GM18951 (cell line): ENCODE data around the gene FAM240A.

Source experiments
- POLR2A ChIP-seq: IDR thresholded peaks from 4 replicates; pipeline ENCODE4 v1.6.1; 2011; ENCODE audit warnings: mild to moderate bottlenecking; ENCODE audit not compliant: insufficient read length, insufficient read depth; ENCODE audit errors: extremely low read depth
- in situ Hi-C: fragments of 300-500 bp; cut with MboI; formaldehyde crosslinking; loops from one replicate; pipeline ENCODE4 v1.12.0; 2022; ENCODE audit warnings: low sequenced_read_pairs, mixed read lengths, inconsistent platforms; ENCODE audit not compliant: unreplicated experiment

The FAM240A gene

DNA sequence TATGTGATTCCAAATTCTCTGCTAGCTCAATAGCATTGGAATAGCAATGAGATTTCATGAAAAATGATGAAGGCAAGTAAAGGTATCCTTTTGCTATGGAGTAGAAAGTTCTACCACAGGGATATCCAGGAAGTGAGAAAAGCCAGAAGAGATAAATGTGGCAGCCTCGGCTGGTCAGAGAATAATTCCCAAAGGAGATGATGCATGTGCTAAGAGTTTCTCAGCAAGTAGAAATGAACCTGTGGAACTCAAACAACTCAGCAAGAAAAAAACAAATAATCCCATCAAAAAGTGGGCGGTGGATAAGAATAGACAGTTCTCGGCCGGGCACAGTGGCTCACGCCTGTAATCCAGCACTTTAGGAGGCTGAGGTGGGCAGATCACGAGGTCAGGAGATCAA is 42.9 kb downstream of the FAM240A start:
- no peak for TF ChIP-seq POLR2A
- in situ Hi-C loops, result no loop called here

DNA sequence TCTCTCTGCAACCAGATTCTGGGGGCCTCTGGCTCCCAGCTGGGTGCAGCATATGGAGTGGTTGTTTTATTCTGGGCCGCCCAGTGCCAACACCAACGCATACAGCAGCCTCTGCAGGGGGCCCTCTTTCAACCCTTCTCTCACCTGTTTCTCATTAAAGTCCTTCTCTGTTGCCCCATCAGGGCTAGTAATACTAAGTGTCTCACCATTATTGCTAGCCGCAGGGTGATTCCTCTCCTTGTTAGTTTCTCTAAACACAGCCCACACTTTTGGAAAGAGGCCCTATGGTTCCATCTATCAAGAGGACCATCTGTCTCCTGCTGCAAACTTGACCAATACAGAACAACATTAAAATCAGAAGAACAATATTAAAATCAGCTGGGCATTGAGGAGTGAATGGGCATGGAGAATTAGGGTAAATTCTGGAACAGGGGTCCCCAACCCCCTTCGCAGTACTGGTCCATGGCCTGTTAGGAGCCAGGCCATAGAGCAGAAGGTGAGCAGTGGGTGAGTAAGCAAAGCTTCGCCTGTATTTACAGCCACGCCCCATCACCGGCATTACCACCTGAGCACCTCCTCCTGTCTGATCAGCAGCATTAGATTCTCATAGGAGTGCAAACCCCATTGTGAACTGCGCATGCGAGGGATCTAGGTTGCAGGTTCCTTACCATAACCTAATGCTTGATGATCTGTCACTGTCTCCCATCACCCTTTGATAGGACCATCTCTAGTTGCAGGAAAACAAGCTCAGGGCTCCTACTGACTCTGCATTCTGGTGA is 44.6 kb downstream of the FAM240A start:
- TF ChIP-seq POLR2A, result no peak
- in situ Hi-C loops, result no loop called here

DNA sequence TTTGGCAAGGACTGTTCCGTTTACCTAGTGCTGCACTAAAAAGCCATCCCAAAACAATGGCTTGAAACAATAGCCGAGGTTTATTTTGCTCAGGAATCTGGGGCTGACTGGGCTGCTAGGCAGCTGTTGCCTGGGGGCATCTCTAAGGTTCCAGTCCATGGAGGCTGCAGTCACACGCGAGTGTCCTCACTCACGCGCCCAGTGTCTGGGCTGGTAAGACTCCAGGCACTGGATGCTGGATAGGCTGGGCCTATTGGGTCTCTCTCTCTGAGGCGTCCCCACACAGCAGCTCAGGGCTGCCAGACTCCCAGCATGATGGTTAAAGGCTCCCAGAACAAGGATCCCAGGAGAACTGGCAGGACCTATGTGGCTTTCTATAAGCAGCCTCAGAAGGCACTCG is 47.0 kb downstream of the FAM240A start:
- in situ Hi-C loops, result no loop called here

DNA sequence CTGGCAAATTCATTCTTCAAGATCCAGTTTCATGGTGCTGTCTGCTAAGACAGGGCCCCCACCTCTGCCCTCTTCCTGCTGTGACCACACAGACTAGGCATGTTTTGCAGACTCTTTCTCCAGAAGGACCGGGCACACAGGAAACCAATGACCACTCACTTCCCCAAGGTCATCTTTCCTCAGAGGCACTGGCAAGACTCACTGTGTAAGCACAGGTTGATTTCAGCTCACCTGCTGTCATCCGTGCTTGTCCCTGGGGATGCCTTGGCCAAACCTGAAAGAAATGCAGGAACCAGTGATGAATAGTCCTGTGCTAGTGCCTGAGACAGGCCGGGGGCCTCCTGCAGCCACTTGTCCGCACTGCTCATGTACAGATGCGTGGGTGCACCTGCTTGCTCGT is 47.7 kb downstream of the FAM240A start:
- in situ Hi-C loops, result no loop called here

More for the DNA sequence above, 47.0 kb downstream of the FAM240A start:
- no peak for TF ChIP-seq POLR2A

DNA sequence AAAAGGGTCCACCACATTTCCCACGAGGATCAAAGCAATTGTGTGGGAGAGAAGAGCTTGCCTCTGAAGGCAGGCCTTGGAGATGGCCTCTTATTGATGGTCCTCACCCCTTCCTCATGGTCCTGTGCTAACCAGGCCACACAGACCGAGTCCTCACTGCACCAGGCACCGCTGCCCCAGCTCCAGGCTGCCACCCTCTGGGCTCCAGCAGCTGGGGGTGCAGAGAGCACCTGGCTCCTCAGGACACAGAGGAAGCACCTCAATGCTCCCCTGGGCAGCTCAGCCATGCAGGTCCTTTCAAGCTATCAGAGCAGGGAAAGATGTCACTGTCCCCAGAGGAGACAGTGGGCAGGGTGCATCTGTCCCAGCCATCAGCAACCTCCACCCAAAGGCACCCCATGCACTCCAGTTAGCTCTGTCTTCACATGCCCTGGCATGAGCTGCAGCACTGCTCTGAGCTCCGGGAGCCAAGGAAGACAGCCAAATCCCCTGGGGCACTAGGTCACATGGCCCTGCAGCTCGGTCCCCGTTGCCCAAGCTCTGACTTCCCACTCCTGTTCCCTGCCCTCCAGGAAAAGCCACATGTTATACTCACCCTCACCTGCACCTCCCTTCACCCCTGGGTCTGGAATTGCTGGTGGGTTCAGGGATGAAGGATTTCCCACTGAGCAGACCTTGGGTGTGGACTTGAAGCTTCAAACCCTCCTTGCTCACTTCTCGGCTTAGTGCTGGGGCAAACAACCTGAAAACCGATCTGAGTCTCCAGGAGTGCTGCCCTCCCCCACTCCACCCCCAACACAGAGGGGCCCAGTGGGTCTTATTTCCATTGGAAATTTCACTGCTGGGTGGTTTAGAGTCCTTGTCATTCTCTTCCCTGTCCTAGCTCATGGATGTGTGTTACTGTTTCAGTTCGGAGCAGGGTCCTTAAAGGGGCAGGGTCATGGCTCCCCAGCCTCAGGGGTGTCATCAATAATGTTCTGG is 48.5 kb downstream of the FAM240A start:
- in situ Hi-C loops, result no loop called here
- TF ChIP-seq POLR2A, result no peak

More for the DNA sequence above, 47.7 kb downstream of the FAM240A start:
- TF ChIP-seq POLR2A, result no peak

DNA sequence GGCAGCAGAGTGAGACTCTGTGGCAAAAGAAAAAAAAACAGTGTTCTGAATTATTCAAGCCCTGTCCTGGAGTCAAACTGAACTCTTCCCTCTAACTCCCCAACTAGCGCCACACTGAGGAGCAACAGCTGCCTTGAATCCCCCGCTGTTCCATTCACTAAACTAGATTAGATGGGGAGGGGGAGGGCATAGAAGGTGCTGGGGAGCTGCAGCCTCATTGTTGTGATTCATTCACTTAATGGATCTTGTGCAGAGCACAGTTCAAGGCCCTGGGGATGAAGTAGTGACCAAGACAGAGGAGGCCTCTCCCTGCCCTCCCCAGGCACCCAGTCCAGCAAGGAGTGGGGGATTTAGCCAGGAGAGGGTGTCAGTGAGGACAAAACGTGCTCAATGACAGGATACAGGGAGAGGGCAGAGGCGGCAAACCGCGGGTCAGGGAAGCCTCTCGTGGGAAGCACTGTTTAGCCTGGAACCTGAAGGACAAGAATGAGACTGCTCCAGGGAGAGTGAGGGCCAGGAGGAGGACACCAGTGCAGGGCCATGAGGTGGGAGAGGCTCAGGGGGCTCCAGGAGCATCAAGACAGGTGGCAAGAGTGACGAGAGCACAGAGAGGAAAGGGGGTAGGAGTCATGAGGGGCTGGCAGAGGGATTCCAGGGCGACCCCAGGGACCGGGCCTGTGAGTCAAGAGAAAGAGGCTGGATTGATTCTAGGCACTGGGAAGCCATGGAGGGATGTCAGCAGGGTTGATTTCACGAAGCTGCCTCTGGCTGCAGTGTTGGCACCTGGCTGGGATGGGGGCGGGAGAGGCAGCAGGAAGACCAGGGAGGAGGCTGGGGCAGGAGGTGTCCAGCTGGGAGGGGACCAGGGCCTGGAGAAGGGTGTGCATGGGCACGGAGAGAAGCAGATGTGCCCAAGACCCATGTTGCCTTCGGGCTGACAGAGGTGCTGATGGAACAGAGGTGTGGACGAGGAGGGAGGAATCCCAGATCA is 49.7 kb downstream of the FAM240A start:
- TF ChIP-seq POLR2A, result no peak
- in situ Hi-C loops, result no loop called here

DNA sequence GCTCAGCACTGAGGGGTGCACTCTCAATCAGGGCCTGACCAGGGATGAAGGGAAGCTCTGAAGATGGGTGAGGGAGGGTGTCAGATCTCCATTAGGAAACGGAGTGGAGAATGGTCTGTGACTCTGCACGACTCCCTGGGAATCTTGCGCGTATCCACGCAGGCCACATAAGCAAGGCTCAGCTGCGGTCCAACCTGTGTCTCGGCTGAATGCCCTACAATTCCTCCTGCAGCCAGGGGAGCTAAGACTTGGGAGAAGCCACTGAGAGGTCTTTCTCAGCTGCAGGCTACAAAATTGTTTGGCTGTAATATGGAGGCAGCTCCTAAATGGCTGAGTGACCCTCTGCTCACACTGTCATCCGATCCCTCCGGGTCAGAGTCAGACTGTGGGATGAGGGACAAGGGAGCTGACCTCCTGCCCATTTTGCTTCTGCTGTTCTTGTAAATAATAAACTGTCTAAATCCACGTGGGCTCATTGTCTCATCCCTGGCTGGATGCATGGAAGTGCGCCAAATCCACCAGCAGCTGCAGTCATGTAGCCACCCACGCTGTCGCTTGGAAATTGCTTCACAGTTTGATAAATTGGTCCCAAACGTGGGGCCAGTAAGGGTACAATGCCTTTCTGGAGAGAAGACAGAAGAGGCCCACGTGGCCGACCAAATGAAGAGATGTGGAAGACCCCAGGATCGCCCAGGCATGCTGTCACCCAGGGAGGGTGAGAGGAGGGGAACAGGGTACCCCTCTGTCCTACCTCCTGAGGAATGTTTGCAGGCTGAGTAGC is 50.6 kb downstream of the FAM240A start:
- no peak for TF ChIP-seq POLR2A
- in situ Hi-C loops, result no loop called here

DNA sequence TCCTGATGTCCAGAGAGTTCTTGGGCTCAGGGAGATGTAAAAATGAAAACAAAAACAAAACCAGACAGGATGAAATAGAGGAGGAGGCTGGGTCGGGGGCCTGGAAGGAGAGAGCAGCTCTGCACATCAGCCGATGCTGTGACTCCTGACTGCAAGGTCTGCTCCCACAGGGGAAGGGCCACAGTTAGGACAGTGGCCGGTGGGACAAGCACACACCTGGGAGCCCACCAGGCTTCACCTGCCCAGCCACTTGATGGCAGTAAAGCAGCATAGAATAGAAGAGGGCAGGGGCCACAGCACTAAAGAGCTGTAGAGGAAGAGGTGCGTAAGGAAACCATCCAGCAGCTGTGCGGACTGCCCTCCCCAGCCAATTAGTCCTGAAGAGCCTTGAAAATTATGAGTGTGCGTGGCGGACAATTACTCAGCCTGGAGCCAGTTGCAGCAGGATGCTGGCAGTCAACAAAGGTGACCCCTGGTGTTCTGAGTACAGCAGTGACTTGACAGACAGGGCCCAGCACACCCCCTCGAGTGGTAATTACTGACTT is 51.3 kb downstream of the FAM240A start:
- no peak for TF ChIP-seq POLR2A
- in situ Hi-C loops, result no loop called here

DNA sequence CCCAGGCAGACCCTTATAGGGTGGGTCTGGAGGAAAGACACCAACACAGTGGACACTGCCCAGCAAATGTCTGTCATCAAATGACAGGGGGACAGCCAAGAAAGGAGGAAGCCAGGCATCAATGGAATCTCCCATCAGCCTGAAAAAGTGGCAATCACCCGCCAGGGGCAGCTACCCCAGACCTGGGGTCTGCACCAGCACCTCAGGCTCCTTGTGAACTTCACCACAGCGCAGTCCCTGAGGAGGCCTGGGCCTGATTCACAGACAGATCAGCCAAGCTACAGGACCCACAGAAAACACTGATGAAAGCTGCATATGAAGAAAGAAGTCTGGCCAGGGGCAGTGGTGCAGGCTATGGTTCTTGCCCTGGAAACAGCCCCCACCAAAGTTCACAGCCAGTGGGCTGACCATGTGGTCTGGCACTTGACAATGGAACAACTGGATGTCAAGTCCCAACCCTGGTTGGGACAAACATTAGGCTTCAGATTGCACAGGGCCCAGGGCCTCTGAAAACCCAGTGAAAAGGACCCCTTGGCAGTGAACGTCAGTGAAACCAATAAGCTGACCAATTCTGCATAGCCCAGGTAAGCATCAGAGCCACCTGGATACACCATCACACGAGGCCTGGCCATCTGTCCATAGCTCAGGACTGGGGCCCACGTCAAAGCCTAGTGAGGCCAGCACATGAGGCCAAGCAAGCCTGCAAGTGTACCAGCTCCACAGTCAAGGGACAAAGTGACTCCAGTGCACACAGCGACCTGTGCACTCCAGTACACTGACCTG is 52.1 kb downstream of the FAM240A start:
- no peak for TF ChIP-seq POLR2A
- in situ Hi-C loops, result no loop called here

DNA sequence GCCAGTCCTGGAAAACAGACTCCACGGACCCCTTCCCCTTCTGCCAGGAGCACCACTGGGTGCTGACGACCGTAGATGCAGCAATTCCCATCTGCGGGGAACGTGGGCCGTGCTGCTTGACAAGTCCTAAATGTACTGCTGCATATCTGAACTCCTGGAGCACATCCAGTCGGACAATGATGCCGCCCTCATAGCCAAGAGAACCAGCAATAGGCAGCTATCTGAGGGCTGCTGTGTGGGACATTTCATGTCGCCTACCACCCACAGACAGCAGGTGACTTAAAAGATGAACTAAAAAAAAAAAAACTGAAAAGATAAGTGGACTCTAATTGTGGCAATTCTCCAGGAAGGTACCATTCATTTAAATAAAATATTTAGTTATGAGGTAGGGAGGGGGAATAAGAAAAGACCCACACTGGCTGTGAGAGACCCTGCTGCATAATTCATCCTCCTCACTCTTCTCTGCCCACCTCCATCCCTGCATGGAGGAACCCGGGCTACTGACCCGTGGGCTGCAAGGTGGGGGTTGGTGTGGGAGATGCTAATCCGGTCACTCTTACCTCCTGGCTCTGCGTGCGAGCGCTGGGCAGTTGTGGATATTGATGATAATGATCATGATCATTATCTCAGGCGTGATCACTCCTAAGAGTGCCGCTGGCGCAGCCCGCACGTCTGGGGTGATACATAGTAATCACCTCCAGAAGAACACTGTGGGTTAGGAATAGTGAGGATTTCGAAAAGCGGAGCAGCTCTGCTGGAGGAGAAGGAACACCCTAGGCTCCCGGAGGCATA is 52.8 kb downstream of the FAM240A start:
- no peak for TF ChIP-seq POLR2A
- in situ Hi-C loops, result no loop called here

DNA sequence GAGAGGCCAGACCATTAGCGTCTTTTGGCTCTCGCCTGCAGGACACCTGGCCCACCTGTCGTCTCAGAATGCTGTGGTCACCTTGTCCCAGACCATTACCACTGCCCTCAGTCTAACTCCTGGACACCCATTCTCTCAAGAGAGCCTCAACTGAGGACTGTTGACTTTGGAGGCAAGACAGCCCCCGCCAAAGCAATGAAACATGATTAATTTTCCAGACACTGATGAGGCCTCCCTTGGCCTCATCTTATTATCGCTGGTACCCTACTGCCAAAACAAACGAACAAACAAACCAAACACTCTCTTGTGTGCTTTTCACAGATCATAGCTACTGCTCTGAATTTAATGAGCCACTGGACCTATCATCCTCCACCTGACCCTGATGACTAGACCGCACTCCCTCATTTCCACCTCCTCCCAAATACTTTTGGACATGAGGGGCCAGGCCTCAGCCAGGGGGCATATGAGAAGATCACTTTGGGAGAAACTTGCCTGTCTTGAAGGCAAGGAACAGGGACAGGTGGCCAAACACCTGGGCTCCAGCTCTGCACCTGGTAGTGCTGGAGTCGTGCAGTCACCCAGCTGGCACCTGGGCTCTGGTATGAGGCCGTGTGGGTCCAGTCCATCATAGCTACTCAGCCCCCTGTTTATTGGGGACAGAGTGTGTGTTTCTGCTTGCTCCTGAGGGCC is 53.6 kb downstream of the FAM240A start:
- in situ Hi-C loops, result no loop called here
- no peak for TF ChIP-seq POLR2A
